Kidney epithelial cell (primary cell): Measurements from ENCODE around the gene STARD3NL. TPM values are rescaled to one million over a fixed set of nuclear protein-coding genes. Genes with fewer than 3 reads are reported as not detected.

Source experiments
- DNase-seq: peaks from one replicate; pipeline ENCODE4 v3.0.0-alpha.2; 2010; ENCODE audit warnings: low read depth
- H3K27me3 ChIP-seq: 2 replicates; pipeline ENCODE4 v1.6.0; 2011; ENCODE audit warnings: low read length; ENCODE audit not compliant: control insufficient read depth, insufficient read depth
- H3K36me3 ChIP-seq: 2 replicates; pipeline ENCODE4 v1.5.1; 2011; ENCODE audit warnings: low read length; ENCODE audit not compliant: control insufficient read depth, insufficient read depth
- H3K4me3 ChIP-seq: 2 replicates; pipeline ENCODE4 v1.5.1; 2011; ENCODE audit warnings: low read depth, mild to moderate bottlenecking, control low read depth, low read length
- total RNA-seq: library from RNA; depleted of rRNA; stranded (reverse); fragments of >200 nt; gene quantifications from 2 replicates; pipeline ENCODE4 v1.2.3, GENCODE V29; 2015
- TF ChIP-seq, protein P1 (sequence below): IDR thresholded peaks from 2 replicates; pipeline ENCODE4 v1.5.1; 2011; ENCODE audit warnings: mild to moderate bottlenecking, moderate library complexity, low read length, control low read depth, inconsistent platforms; ENCODE audit not compliant: insufficient read depth, poor library complexity, severe bottlenecking

The STARD3NL gene
- total RNA-seq, 1 donor from 2014 or later: 66.8 TPM

DNA sequence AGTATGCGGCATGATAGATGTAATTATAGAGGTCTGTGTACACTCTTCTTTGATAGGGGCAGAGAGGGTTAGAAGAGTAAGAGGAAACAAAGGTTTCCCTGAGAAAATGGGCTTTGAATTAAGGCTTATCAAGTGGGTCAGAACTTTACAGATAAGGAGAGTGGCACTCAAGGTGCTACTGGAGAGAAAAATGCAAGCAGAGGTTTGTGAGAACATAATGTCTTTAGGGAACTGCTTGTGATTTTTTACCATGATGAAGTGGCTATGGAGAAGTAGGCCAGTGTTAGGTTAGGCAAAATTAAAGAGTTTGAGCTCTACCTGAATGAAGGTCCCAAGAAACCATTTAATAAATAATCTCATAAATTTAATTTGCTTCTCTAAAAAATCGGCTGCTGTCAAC is 14.3 kb downstream of the STARD3NL start:
- H3K27me3 ChIP-seq: no peaks in the 10 kb centered on the region
- no peak overlapping the region for H3K4me3 ChIP-seq
- TF ChIP-seq, protein P1, sequence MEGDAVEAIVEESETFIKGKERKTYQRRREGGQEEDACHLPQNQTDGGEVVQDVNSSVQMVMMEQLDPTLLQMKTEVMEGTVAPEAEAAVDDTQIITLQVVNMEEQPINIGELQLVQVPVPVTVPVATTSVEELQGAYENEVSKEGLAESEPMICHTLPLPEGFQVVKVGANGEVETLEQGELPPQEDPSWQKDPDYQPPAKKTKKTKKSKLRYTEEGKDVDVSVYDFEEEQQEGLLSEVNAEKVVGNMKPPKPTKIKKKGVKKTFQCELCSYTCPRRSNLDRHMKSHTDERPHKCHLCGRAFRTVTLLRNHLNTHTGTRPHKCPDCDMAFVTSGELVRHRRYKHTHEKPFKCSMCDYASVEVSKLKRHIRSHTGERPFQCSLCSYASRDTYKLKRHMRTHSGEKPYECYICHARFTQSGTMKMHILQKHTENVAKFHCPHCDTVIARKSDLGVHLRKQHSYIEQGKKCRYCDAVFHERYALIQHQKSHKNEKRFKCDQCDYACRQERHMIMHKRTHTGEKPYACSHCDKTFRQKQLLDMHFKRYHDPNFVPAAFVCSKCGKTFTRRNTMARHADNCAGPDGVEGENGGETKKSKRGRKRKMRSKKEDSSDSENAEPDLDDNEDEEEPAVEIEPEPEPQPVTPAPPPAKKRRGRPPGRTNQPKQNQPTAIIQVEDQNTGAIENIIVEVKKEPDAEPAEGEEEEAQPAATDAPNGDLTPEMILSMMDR: no peak
- no peaks in the 10 kb centered on the region for H3K36me3 ChIP-seq
- DNase-seq: no peak

DNA sequence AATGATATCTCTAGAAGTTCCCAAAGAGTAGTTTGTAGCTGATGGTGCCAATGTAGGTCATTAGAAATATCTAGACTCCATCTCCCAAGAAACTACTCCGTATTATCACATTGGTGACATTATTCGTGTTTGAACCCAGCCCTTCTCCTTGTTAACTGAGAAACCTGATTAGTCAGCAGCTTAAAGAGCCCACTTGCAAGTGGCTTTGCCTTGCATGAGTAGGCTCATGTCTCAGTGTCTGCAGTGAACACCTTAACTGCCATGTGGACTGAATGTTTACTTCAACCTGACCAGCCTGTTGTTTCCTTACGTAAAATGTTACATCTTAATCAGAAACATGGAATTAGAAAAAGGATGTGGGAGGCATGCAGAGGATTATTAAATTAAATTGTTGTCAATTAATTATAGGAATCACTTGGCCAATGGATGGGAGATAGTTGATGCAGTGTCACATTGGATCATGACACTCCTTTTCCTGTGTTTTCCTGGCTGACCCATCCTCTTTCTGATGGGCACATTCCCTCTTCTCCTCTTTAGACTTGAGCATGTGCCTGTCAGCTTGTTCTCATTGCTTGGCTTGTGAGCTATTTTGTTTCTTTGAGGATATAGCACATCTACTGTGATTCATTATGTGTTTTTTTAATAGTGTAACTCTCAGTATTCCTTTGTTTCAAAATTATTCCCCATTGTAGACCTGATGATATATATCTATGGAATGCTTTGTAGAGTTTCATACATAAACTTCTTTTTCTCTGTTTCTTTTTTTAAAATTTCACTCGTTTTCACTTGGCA is 18.0 kb downstream of the STARD3NL start:
- no peak for DNase-seq
- TF ChIP-seq, protein P1: no peak
- Histone ChIP-seq H3K36me3 (no peaks in the 10 kb centered on the region), H3K27me3 (no peaks in the 10 kb centered on the region), H3K4me3 (no peak overlapping the region)

DNA sequence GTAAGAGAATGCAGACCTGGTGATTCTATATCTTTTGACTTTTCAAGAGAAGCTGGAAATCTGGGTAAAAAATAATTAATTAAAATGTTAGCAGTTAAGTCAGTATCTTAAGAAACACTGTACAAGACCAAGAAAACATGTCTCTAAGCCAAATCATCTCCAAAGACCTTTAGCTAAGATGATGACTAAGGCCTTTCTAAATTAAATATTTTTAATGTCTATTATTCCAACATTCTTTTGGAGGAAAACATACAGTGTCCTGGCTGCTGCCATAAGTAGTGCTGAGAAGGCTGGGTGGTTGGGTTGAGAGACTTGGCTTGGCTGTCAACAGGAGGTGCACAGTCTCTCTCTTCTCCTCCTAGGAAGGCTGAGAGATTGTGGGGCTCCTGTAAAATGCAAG is 20.3 kb downstream of the STARD3NL start:
- Histone ChIP-seq H3K27me3 (no peaks in the 10 kb centered on the region), H3K4me3 (no peak overlapping the region), H3K36me3 (no peaks in the 10 kb centered on the region)
- TF ChIP-seq, protein P1: no peak
- DNase-seq: no peak

DNA sequence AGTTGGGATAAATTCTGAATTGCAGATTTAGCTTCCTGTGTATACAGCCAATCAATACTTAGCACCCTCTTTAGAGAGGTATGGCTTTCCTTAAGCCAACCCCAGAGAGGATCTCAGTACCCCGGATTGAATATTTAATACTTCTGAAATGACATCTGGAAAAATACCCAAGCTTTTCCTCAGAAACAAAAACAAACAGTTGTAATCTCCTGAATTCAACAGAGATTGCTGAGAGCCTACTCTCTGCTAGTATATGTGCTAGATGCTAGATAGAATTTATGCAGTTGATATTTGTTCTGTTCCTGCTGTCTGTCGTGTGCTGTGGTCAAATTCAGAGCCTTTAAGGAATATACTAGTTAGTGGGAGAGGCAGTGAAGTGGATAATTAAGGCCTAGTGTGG is 21.1 kb downstream of the STARD3NL start:
- no peaks in the 10 kb centered on the region for H3K27me3 ChIP-seq
- TF ChIP-seq, protein P1: no peak
- H3K4me3 ChIP-seq: no peak overlapping the region
- DNase-seq: no peak
- H3K36me3 ChIP-seq: no peaks in the 10 kb centered on the region

DNA sequence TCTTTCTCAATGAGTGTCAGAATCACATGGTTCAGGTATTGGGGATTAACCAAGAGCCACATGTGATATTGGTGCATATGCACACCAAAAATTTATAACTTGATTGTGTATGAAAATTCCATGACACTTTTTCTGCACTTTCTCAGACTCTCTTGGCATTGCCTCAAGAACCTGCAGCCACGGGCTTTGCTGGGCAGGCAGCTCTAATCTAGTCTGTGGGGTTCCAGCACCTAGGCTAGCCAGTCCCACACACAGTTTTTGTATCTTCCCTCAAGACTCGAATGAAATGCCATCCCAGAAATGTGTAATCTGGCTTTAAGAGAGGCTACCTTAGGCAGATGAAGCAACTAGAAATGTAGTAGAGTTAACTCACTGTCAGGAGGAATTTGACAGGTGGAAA is 21.7 kb downstream of the STARD3NL start:
- Histone ChIP-seq H3K27me3 (no peaks in the 10 kb centered on the region), H3K4me3 (no peak overlapping the region), H3K36me3 (no peaks in the 10 kb centered on the region)
- no peak for DNase-seq
- TF ChIP-seq, protein P1: no peak

DNA sequence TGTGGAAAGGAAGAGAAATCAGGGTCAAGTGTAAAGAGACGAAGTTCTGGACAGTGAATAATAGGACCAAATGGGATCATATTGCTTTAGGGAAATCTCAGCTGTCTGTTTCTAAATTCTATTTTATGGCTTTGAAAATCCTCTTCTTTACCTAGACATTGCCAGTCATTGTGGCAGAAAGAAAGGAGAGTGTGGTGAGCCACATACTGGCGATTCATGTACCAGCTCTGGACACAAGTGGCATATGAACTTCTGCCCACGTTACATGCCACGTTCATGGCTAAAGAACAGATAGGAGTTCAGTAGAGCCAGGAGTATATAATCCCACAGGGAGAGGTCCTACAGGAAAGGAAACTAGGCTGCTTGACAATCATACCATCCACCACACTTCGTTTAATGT is 28.0 kb downstream of the STARD3NL start:
- DNase-seq: no peak
- H3K4me3 ChIP-seq: no peak overlapping the region
- TF ChIP-seq, protein P1: no peak

More for the DNA sequence above, 28.0 kb downstream of the STARD3NL start:
- no peaks in the 10 kb centered on the region for H3K27me3 ChIP-seq
- H3K36me3 ChIP-seq: no peaks in the 10 kb centered on the region
